Measurements from ENCODE around the gene ZNF296.

DNA sequence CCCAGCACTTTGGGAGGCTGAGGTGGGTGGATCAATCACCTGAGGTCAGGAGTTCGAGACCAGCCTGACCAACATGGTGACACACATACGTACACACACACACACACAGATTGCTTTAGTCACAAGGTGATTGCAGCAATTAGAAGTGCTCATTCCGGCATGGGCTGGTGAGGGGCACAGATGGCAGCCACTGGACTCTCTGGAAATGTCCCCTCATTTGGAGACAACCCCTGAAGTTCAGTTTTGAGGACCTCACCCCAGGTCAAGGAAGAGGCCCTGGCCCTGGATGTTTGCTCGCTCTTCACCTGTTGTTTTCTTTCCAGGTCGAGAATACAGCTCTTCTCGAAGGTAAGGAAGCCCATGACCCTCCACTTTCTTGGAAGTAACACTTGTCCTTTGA lies 6.1 kb downstream of the ZNF296 start:
- TF ChIP-seq, protein P1, sequence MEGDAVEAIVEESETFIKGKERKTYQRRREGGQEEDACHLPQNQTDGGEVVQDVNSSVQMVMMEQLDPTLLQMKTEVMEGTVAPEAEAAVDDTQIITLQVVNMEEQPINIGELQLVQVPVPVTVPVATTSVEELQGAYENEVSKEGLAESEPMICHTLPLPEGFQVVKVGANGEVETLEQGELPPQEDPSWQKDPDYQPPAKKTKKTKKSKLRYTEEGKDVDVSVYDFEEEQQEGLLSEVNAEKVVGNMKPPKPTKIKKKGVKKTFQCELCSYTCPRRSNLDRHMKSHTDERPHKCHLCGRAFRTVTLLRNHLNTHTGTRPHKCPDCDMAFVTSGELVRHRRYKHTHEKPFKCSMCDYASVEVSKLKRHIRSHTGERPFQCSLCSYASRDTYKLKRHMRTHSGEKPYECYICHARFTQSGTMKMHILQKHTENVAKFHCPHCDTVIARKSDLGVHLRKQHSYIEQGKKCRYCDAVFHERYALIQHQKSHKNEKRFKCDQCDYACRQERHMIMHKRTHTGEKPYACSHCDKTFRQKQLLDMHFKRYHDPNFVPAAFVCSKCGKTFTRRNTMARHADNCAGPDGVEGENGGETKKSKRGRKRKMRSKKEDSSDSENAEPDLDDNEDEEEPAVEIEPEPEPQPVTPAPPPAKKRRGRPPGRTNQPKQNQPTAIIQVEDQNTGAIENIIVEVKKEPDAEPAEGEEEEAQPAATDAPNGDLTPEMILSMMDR (IDR thresholded peaks at IDR 0.05; ENCODE audit: insufficient read depth, low read depth, low read length): no peak
- TF ChIP-seq EZH2 (IDR thresholded peaks at IDR 0.05; ENCODE audit: insufficient read depth, low read length): no peak
